Keratinocyte (primary cell): ENCODE results near the gene SLC28A3. TPM values are rescaled to one million over a fixed set of nuclear protein-coding genes. Genes with fewer than 3 reads are reported as not detected.
A peak's percentile ranks its signal among the peaks of the same experiment; 100 is the strongest.

Source experiments
- DNase-seq: peaks from one replicate; pipeline ENCODE4 v3.0.0-alpha.2; 2011; ENCODE audit warnings: low read depth, missing footprints, low spot score
- FAIRE-seq: peaks from 2 replicates; lab custom pipeline; 2011; peaks lifted over from hg19 to GRCh38; lab: Jason Lieb, UNC
- H2AFZ ChIP-seq: 2 replicates; pipeline ENCODE4 v1.6.0; 2012; ENCODE audit warnings: low read length, control low read depth, inconsistent platforms; ENCODE audit not compliant: control insufficient read depth
- H3K27ac ChIP-seq: 2 replicates; pipeline ENCODE4 v1.5.1; 2011; ENCODE audit warnings: low read length; ENCODE audit not compliant: control insufficient read depth, insufficient read depth
- H3K27me3 ChIP-seq: 3 replicates; pipeline ENCODE4 v1.6.0; 2011; ENCODE audit warnings: low read length; ENCODE audit not compliant: control insufficient read depth, insufficient read depth; ENCODE audit errors: extremely low read depth
- H3K36me3 ChIP-seq, 2 experiments: 2 replicates in 1 of 2; 3 replicates in 1 of 2; pipeline ENCODE4 v1.5.1; 2011; ENCODE audit warnings: low read length in 2 of 2, mild to moderate bottlenecking in 1 of 2; ENCODE audit not compliant: control insufficient read depth in 2 of 2, insufficient read depth in 2 of 2; ENCODE audit errors: extremely low read depth in 1 of 2
- H3K4me1 ChIP-seq: 3 replicates; pipeline ENCODE4 v1.5.1; 2011; ENCODE audit warnings: low read length; ENCODE audit not compliant: control insufficient read depth, insufficient read depth; ENCODE audit errors: extremely low read depth
- H3K4me2 ChIP-seq: 3 replicates; pipeline ENCODE4 v1.6.0; 2011; ENCODE audit warnings: low read depth, low read length; ENCODE audit not compliant: control insufficient read depth, insufficient read depth; ENCODE audit errors: extremely low read depth
- H3K4me3 ChIP-seq, 3 experiments: fragments of 200-600 bp in 1 of 3; sonication (generic) in 1 of 3; 2 replicates in 2 of 3; 3 replicates in 1 of 3; pipeline ENCODE4 v1.5.1; 2011 to 2016; ENCODE audit warnings: low read length in 3 of 3, mild to moderate bottlenecking in 3 of 3, control low read depth in 2 of 3, inconsistent platforms in 1 of 3, low read depth in 1 of 3, mixed read lengths in 1 of 3, mixed run types in 1 of 3, moderate library complexity in 1 of 3; ENCODE audit not compliant: control insufficient read depth in 2 of 3, insufficient read depth in 2 of 3; ENCODE audit errors: extremely low read depth in 1 of 3
- H3K79me2 ChIP-seq: 2 replicates; pipeline ENCODE4 v1.6.0; 2012; ENCODE audit warnings: low read length; ENCODE audit not compliant: control insufficient read depth, insufficient read depth
- H3K9ac ChIP-seq: 3 replicates; pipeline ENCODE4 v1.6.0; 2011; ENCODE audit warnings: low read length; ENCODE audit not compliant: control insufficient read depth, insufficient read depth; ENCODE audit errors: extremely low read depth
- H3K9me1 ChIP-seq: 3 replicates; pipeline ENCODE4 v1.6.0; 2011; ENCODE audit warnings: low read length; ENCODE audit not compliant: control insufficient read depth, insufficient read depth; ENCODE audit errors: extremely low read depth
- H3K9me3 ChIP-seq: 2 replicates; pipeline ENCODE4 v1.5.1; 2012; ENCODE audit warnings: low read depth, low read length; ENCODE audit not compliant: control insufficient read depth
- H4K20me1 ChIP-seq: 3 replicates; pipeline ENCODE4 v1.6.0; 2011; ENCODE audit warnings: low read length; ENCODE audit not compliant: control insufficient read depth, insufficient read depth; ENCODE audit errors: extremely low read depth
- EZH2 ChIP-seq: IDR thresholded peaks from one replicate; pipeline ENCODE4 v1.6.1; 2012; ENCODE audit warnings: inconsistent platforms, mild to moderate bottlenecking, low read length, moderate library complexity
- dilution Hi-C: fragments of 300-500 bp; cut with MboI; formaldehyde crosslinking; loops from one replicate; pipeline ENCODE4 v1.7.0; 2020; ENCODE audit warnings: low sequenced_read_pairs; ENCODE audit not compliant: extremely low pct_ligation_motif_present
- polyA plus RNA-seq, 5 experiments: library from polyadenylated mRNA; depleted of rRNA in 3 of 5; stranded (reverse) in 3 of 5; stranded (forward) in 1 of 5; unstranded in 1 of 5; fragments of >200 nt; gene quantifications; 1 replicate in 1 of 5; 2 replicates in 3 of 5; 3 replicates in 1 of 5; pipeline versions ENCODE4 v1.2.1 to v1.2.3, GENCODE V29; 2011 to 2012; ENCODE audit warnings: missing spikeins in 2 of 5, low read depth in 1 of 5, low replicate concordance in 1 of 5
- TF ChIP-seq, protein P1 (sequence below), 3 experiments: IDR thresholded peaks in 1 of 3; conservative IDR thresholded peaks in 1 of 3; optimal IDR thresholded peaks in 1 of 3; 2 replicates in 2 of 3; 3 replicates in 1 of 3; pipeline versions ENCODE3 to v1.5.1; 2011; ENCODE audit warnings: low read length in 3 of 3, mild to moderate bottlenecking in 3 of 3, moderate library complexity in 2 of 3, control low read depth in 1 of 3, inconsistent platforms in 1 of 3; ENCODE audit not compliant: insufficient read depth in 2 of 3; ENCODE audit errors: extremely low read depth in 1 of 3

Gene SLC28A3
- polyA plus RNA-seq, 1 donor (not counting 4 experiments of a cell fraction or from before 2014, with no cell fraction given), result 2.4 TPM

DNA sequence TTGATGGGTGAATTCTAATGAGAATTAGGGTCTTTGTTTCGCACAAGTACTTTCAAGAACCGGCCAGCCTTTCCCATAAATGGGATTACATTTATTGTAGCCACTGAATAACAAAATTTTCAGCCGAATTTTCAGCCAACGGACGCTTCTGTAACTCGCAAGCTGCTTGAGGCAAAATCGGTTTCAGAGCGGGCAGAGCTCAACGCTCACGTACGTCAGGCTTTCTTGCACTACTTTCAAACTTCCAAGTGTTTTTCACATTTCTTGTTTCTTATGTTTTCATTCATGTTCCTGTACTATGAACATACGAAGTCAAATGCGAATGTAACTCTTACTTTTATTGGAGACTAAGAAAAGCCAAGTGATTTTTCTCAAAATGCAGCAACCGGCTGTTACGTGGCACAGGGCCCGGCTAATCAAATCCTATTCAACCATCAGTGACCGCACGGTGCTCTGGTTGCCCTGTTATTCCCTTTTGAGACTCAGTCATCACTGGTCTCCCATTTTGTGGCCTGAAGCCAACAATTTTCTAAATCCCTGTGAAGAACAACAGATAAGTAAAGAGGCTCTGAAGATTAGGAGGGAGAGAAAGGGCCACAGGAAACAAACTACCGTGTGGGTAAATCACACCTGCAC lies 68.5 kb downstream of the SLC28A3 start:
- dilution Hi-C loops, result no loop called here
- Histone ChIP-seq H3K4me2 (peak overlapping the region; percentile 61), H4K20me1 (no peaks in the 10 kb centered on the region), H3K4me3 (peak overlapping the region in 1 of 3 experiments; percentile 31), H3K36me3 (no peaks in the 10 kb centered on the region), H3K4me1 (peaks cover 4% of the 10 kb centered on the region), H3K9me1 (no peaks in the 10 kb centered on the region), H3K9ac (no peak overlapping the region), H3K27ac (no peak overlapping the region), H3K79me2 (no peaks in the 10 kb centered on the region), H2AFZ (no peak overlapping the region), H3K27me3 (no peaks in the 10 kb centered on the region), H3K9me3 (no peaks in the 10 kb centered on the region)
- FAIRE-seq (no peak), DNase-seq (no peak)
- TF ChIP-seq, protein P1, sequence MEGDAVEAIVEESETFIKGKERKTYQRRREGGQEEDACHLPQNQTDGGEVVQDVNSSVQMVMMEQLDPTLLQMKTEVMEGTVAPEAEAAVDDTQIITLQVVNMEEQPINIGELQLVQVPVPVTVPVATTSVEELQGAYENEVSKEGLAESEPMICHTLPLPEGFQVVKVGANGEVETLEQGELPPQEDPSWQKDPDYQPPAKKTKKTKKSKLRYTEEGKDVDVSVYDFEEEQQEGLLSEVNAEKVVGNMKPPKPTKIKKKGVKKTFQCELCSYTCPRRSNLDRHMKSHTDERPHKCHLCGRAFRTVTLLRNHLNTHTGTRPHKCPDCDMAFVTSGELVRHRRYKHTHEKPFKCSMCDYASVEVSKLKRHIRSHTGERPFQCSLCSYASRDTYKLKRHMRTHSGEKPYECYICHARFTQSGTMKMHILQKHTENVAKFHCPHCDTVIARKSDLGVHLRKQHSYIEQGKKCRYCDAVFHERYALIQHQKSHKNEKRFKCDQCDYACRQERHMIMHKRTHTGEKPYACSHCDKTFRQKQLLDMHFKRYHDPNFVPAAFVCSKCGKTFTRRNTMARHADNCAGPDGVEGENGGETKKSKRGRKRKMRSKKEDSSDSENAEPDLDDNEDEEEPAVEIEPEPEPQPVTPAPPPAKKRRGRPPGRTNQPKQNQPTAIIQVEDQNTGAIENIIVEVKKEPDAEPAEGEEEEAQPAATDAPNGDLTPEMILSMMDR (optimal IDR thresholded peaks at IDR 0.05 in 1 of 3, IDR thresholded peaks at IDR 0.05 in 1 of 3, conservative IDR thresholded peaks at IDR 0.05 in 1 of 3; ENCODE audit: extremely low read depth in 1 of 3, insufficient read depth in 2 of 3, low read length in 3 of 3), result no peak

DNA sequence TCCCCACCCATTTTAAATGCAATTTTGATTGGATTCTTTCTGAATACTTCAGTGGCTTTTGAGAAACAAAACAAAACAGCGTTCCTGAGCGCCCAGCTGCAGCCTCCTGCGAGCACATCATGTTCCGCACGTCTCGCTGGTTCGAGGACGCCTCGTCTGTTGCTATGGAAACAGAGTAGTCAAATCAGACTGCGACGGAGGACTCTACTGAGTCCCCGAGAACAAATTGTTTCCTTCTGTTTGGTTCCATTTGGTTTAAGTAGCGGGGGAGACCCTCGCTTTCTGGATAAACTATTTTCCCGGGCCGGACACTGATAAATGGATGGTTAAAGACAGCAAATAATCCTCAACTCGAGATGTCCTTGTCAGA lies 69.0 kb downstream of the SLC28A3 start:
- no peak for DNase-seq
- Histone ChIP-seq H3K27ac (no peak overlapping the region), H3K4me3 (peak overlapping the region in 1 of 3 experiments; percentile 31), H3K9me1 (no peaks in the 10 kb centered on the region), H3K4me1 (peaks cover 4% of the 10 kb centered on the region), H3K27me3 (no peaks in the 10 kb centered on the region), H3K79me2 (no peaks in the 10 kb centered on the region), H3K9ac (no peak overlapping the region), H2AFZ (no peak overlapping the region), H4K20me1 (no peaks in the 10 kb centered on the region), H3K4me2 (peak overlapping the region; percentile 61), H3K9me3 (no peaks in the 10 kb centered on the region), H3K36me3 (no peaks in the 10 kb centered on the region)
- no peak for TF ChIP-seq EZH2
- TF ChIP-seq, protein P1 (optimal IDR thresholded peaks at IDR 0.05 in 1 of 3, IDR thresholded peaks at IDR 0.05 in 1 of 3, conservative IDR thresholded peaks at IDR 0.05 in 1 of 3; ENCODE audit: extremely low read depth in 1 of 3, insufficient read depth in 2 of 3, low read length in 3 of 3), result no peak
- dilution Hi-C loops, result no loop called here
- FAIRE-seq, result no peak
